HepG2 (cell line): ENCODE data around the gene POC1B. TPM values are rescaled to one million over a fixed set of nuclear protein-coding genes. Genes with fewer than 3 reads are reported as not detected.

Experiments
- BRD4 ChIP-seq: sonication (generic); formaldehyde crosslinking; IDR thresholded peaks from 2 replicates; pipeline ENCODE4 v1.4.0; 2020; ENCODE audit warnings: missing genetic modification reagents
- CCAR2 ChIP-seq: fragments of 200-400 bp; formaldehyde crosslinking; optimal IDR thresholded peaks from 2 replicates; pipeline ENCODE3; 2018; ENCODE audit warnings: low read depth, mild to moderate bottlenecking, low read length, moderate library complexity
- CSRNP1 ChIP-seq: sonication (generic); formaldehyde crosslinking; IDR thresholded peaks from 2 replicates; pipeline ENCODE4 v1.8.1; 2023; ENCODE audit warnings: mild to moderate bottlenecking, missing genetic modification reagents
- E2F2 ChIP-seq: sonication (generic); formaldehyde crosslinking; IDR thresholded peaks from 2 replicates; pipeline ENCODE4 v1.4.0; 2020; ENCODE audit warnings: missing genetic modification reagents, borderline replicate concordance
- EHMT2 ChIP-seq: fragments of 200-600 bp; sonication (generic); IDR thresholded peaks from 2 replicates; pipeline ENCODE4 v1.7.0; 2017; ENCODE audit warnings: antibody characterized with exemption, low read depth, low read length, borderline replicate concordance
- FIP1L1 ChIP-seq: fragments of 200-400 bp; formaldehyde crosslinking; IDR thresholded peaks from 2 replicates; pipeline ENCODE4 v1.6.1; 2018; ENCODE audit warnings: low read depth, mild to moderate bottlenecking, low read length, moderate library complexity, borderline replicate concordance; ENCODE audit not compliant: insufficient read depth
- FOXC1 ChIP-seq: sonication (generic); formaldehyde crosslinking; IDR thresholded peaks from 2 replicates; pipeline ENCODE4 v1.8.0; 2022; ENCODE audit warnings: mild to moderate bottlenecking, missing genetic modification reagents, borderline replicate concordance
- HCFC1 ChIP-seq: fragments of 150-350 bp; IDR thresholded peaks from 2 replicates; pipeline ENCODE4 v1.6.1; 2014; ENCODE audit warnings: low read depth, low read length
- HMGA1 ChIP-seq: sonication (generic); formaldehyde crosslinking; conservative IDR thresholded peaks from 2 replicates; pipeline ENCODE4 v1.4.0; 2020; ENCODE audit warnings: missing genetic modification reagents
- HNF4A ChIP-seq: sonication (generic); formaldehyde crosslinking; IDR thresholded peaks from 2 replicates; pipeline ENCODE4 v1.4.0; 2020; ENCODE audit warnings: missing genetic modification reagents
- HOXA9 ChIP-seq: sonication (generic); formaldehyde crosslinking; IDR thresholded peaks from 2 replicates; pipeline ENCODE4 v1.8.1; 2022; ENCODE audit warnings: missing genetic modification reagents, mild to moderate bottlenecking, moderate library complexity, borderline replicate concordance
- LCORL ChIP-seq, 2 experiments: fragments of 450-650 bp in 1 of 2; sonication (generic) in 1 of 2; formaldehyde crosslinking in 1 of 2; IDR thresholded peaks; 2 replicates each; pipeline versions ENCODE4 v1.5.0 to v1.6.1; 2017 to 2020; ENCODE audit warnings: antibody characterized with exemption in 1 of 2, missing genetic modification reagents in 1 of 2
- PAXIP1 ChIP-seq: sonication (generic); formaldehyde crosslinking; conservative IDR thresholded peaks from 2 replicates; pipeline ENCODE4 v1.4.0; 2020; ENCODE audit warnings: mild to moderate bottlenecking, missing genetic modification reagents, moderate library complexity
- PLRG1 ChIP-seq: fragments of 450-650 bp; conservative IDR thresholded peaks from 2 replicates; pipeline ENCODE4 v1.6.1; 2016
- SMAD9 ChIP-seq: sonication (generic); formaldehyde crosslinking; IDR thresholded peaks from 2 replicates; pipeline ENCODE4 v1.5.1; 2020; ENCODE audit warnings: mild to moderate bottlenecking, missing genetic modification reagents
- TAF1 ChIP-seq: sonication (generic); formaldehyde crosslinking; IDR thresholded peaks from 2 replicates; pipeline ENCODE4 v1.4.0; 2020; ENCODE audit warnings: missing genetic modification reagents
- TP53 ChIP-seq: sonication (generic); formaldehyde crosslinking; conservative IDR thresholded peaks from 2 replicates; pipeline ENCODE4 v1.4.0; 2020; ENCODE audit warnings: missing genetic modification reagents
- YEATS4 ChIP-seq: sonication (generic); formaldehyde crosslinking; IDR thresholded peaks from 2 replicates; pipeline ENCODE4 v1.4.0; 2020; ENCODE audit warnings: missing genetic modification reagents, borderline replicate concordance
- YY1 ChIP-seq: IDR thresholded peaks from 2 replicates; pipeline ENCODE4 v1.6.1; 2011; ENCODE audit warnings: low read length, low read depth, moderate library complexity, mild to moderate bottlenecking; ENCODE audit not compliant: insufficient read depth, insufficient replicate concordance
- ZBTB43 ChIP-seq: sonication (generic); formaldehyde crosslinking; conservative IDR thresholded peaks from 2 replicates; pipeline ENCODE4 v1.4.0; 2020; ENCODE audit warnings: missing genetic modification reagents
- ZNF282 ChIP-seq: fragments of 450-650 bp; IDR thresholded peaks from 2 replicates; pipeline ENCODE4 v1.6.1; 2018; ENCODE audit not compliant: partially characterized antibody
- ZNF350 ChIP-seq: sonication (generic); formaldehyde crosslinking; IDR thresholded peaks from 2 replicates; pipeline ENCODE4 v1.4.0; 2020; ENCODE audit warnings: mild to moderate bottlenecking, low read depth, missing genetic modification reagents, borderline replicate concordance
- ZSCAN30 ChIP-seq: sonication (generic); formaldehyde crosslinking; IDR thresholded peaks from 2 replicates; pipeline ENCODE4 v1.5.0; 2020; ENCODE audit warnings: mild to moderate bottlenecking, missing genetic modification reagents
- polyA plus RNA-seq, 8 experiments: library from polyadenylated mRNA; depleted of rRNA in 3 of 8; stranded (reverse) in 7 of 8; unstranded in 1 of 8; fragments of >200 nt; fragmentation: Illumina TruSeq in 4 of 8; extraction: Trizol in 4 of 8; gene quantifications; 2 replicates each; pipeline versions ENCODE4 v1.2.1 to v1.2.3, GENCODE V29; 2011 to 2016; ENCODE audit warnings: low read depth in 4 of 8, missing spikeins in 1 of 8, mixed read lengths in 1 of 8; ENCODE audit not compliant: insufficient read depth in 1 of 8
- total RNA-seq, 5 experiments: library from RNA; depleted of rRNA; stranded (reverse); fragments of >200 nt; fragmentation: Illumina TruSeq; extraction: Trizol; gene quantifications; 2 replicates each; pipeline ENCODE4 v1.2.3, GENCODE V29; 2016; ENCODE audit warnings: low read depth in 1 of 5

The POC1B gene
- total and polyA plus RNA-seq, 2 of the 13 experiments (the other 11 are each of a cell fraction or from before 2014, with no cell fraction given) = 9.3 to 11.0 TPM

- TF ChIP-seq YEATS4 (CRISPR knock-in tag) (no peak), LCORL (IDR thresholded peaks at IDR 0.05) (no peak), LCORL (CRISPR knock-in tag; IDR thresholded peaks at IDR 0.05) (0 out of 2 replicates have a peak, but pooled peaks have one; percentile 28), PLRG1 (no peak), EHMT2 (no peak), SMAD9 (CRISPR knock-in tag) (no peak), CCAR2 (no peak), FOXC1 (CRISPR knock-in tag) (no peak), BRD4 (CRISPR knock-in tag) (no peak), HMGA1 (CRISPR knock-in tag) (no peak), ZNF282 (no peak), TP53 (no peak), PAXIP1 (CRISPR knock-in tag) (peak; percentile 55; the same call in 1 of the 2 replicates), FIP1L1 (no peak), TAF1 (CRISPR knock-in tag) (no peak), E2F2 (CRISPR knock-in tag) (no peak), YY1 (no peak), HNF4A (peak; percentile 92), ZBTB43 (CRISPR knock-in tag) (peak; percentile 86), HOXA9 (no peak), ZSCAN30 (CRISPR knock-in tag) (no peak), HCFC1 (no peak), ZNF350 (CRISPR knock-in tag) (no peak), CSRNP1 (CRISPR knock-in tag) (no peak)
Measured at GRCh38 chr12:89492883-89493282, 33.0 kb downstream of the POC1B start (continued).
